MM.1S (cell line): ENCODE data around the gene GNAS-AS1.

Experiments
- CTCF ChIP-seq: fragments of 300-600 bp; sonication (generic); IDR thresholded peaks from 2 replicates; pipeline ENCODE4 v1.5.1; 2016; ENCODE audit warnings: antibody characterized with exemption, low read length, mixed read lengths
- EZH2 ChIP-seq: fragments of 300-600 bp; sonication (generic); optimal IDR thresholded peaks from 2 replicates; pipeline ENCODE3; 2017; ENCODE audit warnings: low read depth, mild to moderate bottlenecking, antibody characterized with exemption, low read length, mixed read lengths
- EZH2phosphoT487 ChIP-seq: fragments of 300-600 bp; sonication (generic); IDR thresholded peaks from 2 replicates; pipeline ENCODE4 v1.6.1; 2018; ENCODE audit warnings: antibody characterized with exemption, low read length

- no peak for TF ChIP-seq CTCF
- no peak for TF ChIP-seq EZH2
- no peak for TF ChIP-seq EZH2phosphoT487
These were observed 39.4 kb downstream of the GNAS-AS1 start for GRCh38 chr20:58811334-58811733.
